Breast epithelium (tissue), 4 donors: ENCODE measurements around the gene FSTL4. TPM values are rescaled to one million over a fixed set of nuclear protein-coding genes. Genes with fewer than 3 reads are reported as not detected.

ENCODE experiments used
- DNase-seq, 2 donors: peaks; one replicate each; pipeline ENCODE4 v3.0.0-alpha.2; 2019; ENCODE audit warnings: low spot score in 2 of 2
- H3K27ac ChIP-seq, 2 donors: fragments of 200-600 bp; sonication (generic) in 1 of 2; one replicate each; pipeline ENCODE4 v1.5.1; 2016 to 2019; ENCODE audit warnings: mild to moderate bottlenecking in 1 of 2
- H3K27me3 ChIP-seq, 2 donors: fragments of 200-600 bp; sonication (generic) in 1 of 2; one replicate each; pipeline versions ENCODE4 v1.5.1 to v1.6.0; 2017 to 2019; ENCODE audit warnings: control low read depth in 1 of 2, mild to moderate bottlenecking in 1 of 2
- H3K36me3 ChIP-seq: fragments of 200-600 bp; one replicate; pipeline ENCODE4 v1.5.1; 2019
- H3K4me1 ChIP-seq, 2 donors: fragments of 200-600 bp; sonication (generic); one replicate each; pipeline ENCODE4 v1.5.1; 2016 to 2019; ENCODE audit warnings: control low read depth in 1 of 2
- H3K4me3 ChIP-seq, 3 donors: fragments of 200-600 bp; sonication (generic); 1 replicate in 2 of 3; 2 replicates in 1 of 3; pipeline ENCODE4 v1.5.1; 2016 to 2019; ENCODE audit warnings: mild to moderate bottlenecking in 3 of 3, moderate library complexity in 2 of 3
- H3K9me3 ChIP-seq, 2 donors: fragments of 200-600 bp; sonication (generic) in 1 of 2; one replicate each; pipeline ENCODE4 v1.5.1; 2016 to 2019; ENCODE audit warnings: control low read depth in 1 of 2
- CTCF ChIP-seq, 3 donors: fragments of 450-650 bp; IDR thresholded peaks; one replicate each; pipeline ENCODE4 v1.5.1; 2016 to 2017; ENCODE audit warnings: antibody characterized with exemption in 3 of 3, mild to moderate bottlenecking in 3 of 3, moderate library complexity in 3 of 3
- POLR2A ChIP-seq: fragments of 450-650 bp; IDR thresholded peaks from one replicate; pipeline ENCODE4 v1.6.1; 2016; ENCODE audit warnings: antibody characterized with exemption, mild to moderate bottlenecking, moderate library complexity
- POLR2AphosphoS5 ChIP-seq, 3 donors: sonication (generic); formaldehyde crosslinking; IDR thresholded peaks; one replicate each; pipeline ENCODE4 v1.6.1; 2017; ENCODE audit warnings: antibody characterized with exemption in 3 of 3
- intact Hi-C: fragments of 100-400 bp; cut with DNase I; formaldehyde crosslinking; loops from one replicate; pipeline ENCODE4 v1.15.1; 2023; ENCODE audit warnings: low total_unique reads
- total RNA-seq, 3 donors: library from RNA; depleted of rRNA; stranded (reverse); fragments of >200 nt; gene quantifications; one replicate each; pipeline ENCODE4 v1.1.0, GENCODE V29; 2016

Gene FSTL4
- total RNA-seq, 3 donors from 2014 or later = 0.16 to 0.98 (median 0.88) TPM

GRCh38 chr5:133354323-133355185 lies 257.8 kb downstream of the FSTL4 start:
- H3K4me1 ChIP-seq = no peaks in the 10 kb centered on the region
- H3K27me3 ChIP-seq = no peaks in the 10 kb centered on the region
- no peak overlapping the region for H3K27ac ChIP-seq
- no peak overlapping the region for H3K4me3 ChIP-seq
- DNase-seq = no peak
- H3K36me3 ChIP-seq = no peaks in the 10 kb centered on the region
- H3K9me3 ChIP-seq = no peaks in the 10 kb centered on the region
- no peak for TF ChIP-seq POLR2AphosphoS5 (IDR thresholded peaks at IDR 0.05)
- no peak for TF ChIP-seq CTCF (IDR thresholded peaks at IDR 0.05)
- no peak for TF ChIP-seq POLR2A
- intact Hi-C loops = no loop called here

- Histone ChIP-seq H3K4me3 (no peak overlapping the region), H3K9me3 (no peaks in the 10 kb centered on the region), H3K27me3 (no peaks in the 10 kb centered on the region), H3K36me3 (no peaks in the 10 kb centered on the region), H3K27ac (no peak overlapping the region), H3K4me1 (no peaks in the 10 kb centered on the region)
- no peak for DNase-seq
- intact Hi-C loops = no loop called here
- TF ChIP-seq POLR2A = no peak
- TF ChIP-seq CTCF (IDR thresholded peaks at IDR 0.05) = no peak
- TF ChIP-seq POLR2AphosphoS5 (IDR thresholded peaks at IDR 0.05) = no peak
Observed at GRCh38 chr5:133353741-133354140, 258.6 kb downstream of the FSTL4 start.

DNA sequence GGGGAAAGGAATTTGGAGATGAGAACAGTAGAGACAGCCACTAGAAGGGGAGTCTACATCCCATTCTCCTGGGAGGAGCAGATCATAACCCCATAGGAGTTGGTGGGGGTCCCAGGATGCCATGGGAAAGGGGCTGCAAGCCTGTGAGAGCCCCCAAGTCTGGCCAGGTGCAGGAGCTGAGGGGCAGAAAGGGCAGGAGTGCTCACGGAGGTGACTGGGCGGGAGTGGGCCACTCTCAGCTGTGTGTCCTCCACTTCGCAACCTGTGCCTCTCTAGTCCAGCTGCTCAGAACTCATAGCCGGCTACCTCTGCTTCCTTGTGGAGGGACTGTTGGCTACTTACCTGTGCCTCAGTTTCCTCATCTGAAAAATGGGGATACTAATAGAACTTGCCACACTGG lies 263.9 kb downstream of the FSTL4 start:
- Histone ChIP-seq H3K4me3 (no peak overlapping the region), H3K27me3 (no peaks in the 10 kb centered on the region), H3K9me3 (no peaks in the 10 kb centered on the region), H3K27ac (no peak overlapping the region), H3K36me3 (no peaks in the 10 kb centered on the region), H3K4me1 (no peaks in the 10 kb centered on the region)
- intact Hi-C loops = loop anchor here (1.0 kb wide), 1 partner anchor 36 kb away; no protein-coding TSS in a partner anchor
- TF ChIP-seq POLR2AphosphoS5 (IDR thresholded peaks at IDR 0.05) (no peak), CTCF (IDR thresholded peaks at IDR 0.05) (no peak), POLR2A (no peak)
- DNase-seq = no peak

DNA sequence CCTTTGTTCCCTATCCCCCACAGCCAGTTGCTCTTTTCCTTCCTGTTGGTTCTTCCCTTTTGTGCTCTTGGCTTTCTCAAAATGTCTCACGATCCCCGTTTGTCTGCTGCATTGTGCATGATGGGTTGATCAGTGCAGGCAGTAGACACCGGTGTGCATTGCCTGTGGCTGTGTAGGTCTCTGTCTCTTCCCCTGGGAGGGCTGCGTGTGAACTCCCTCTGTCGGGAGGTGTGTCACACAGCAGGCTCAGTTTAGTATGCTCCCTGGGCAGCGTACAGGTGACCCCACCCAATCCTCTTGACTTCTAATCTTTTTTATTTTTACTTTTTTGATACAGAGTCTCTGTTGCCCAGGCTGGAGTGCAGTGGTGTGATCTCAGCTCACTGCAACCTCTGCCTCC lies 265.3 kb downstream of the FSTL4 start:
- no peak overlapping the region for H3K4me3 ChIP-seq
- no peaks in the 10 kb centered on the region for H3K36me3 ChIP-seq
- no peaks in the 10 kb centered on the region for H3K4me1 ChIP-seq
- no peaks in the 10 kb centered on the region for H3K9me3 ChIP-seq
- no peaks in the 10 kb centered on the region for H3K27me3 ChIP-seq
- TF ChIP-seq CTCF (IDR thresholded peaks at IDR 0.05) (no peak), POLR2AphosphoS5 (IDR thresholded peaks at IDR 0.05) (no peak), POLR2A (no peak)
- DNase-seq = no peak
- no peak overlapping the region for H3K27ac ChIP-seq
- intact Hi-C loops = no loop called here

- DNase-seq = no peak
- Histone ChIP-seq H3K9me3 (no peaks in the 10 kb centered on the region), H3K27me3 (no peaks in the 10 kb centered on the region), H3K4me3 (no peak overlapping the region), H3K27ac (no peak overlapping the region), H3K36me3 (no peaks in the 10 kb centered on the region), H3K4me1 (no peaks in the 10 kb centered on the region)
- TF ChIP-seq POLR2A = no peak
- no peak for TF ChIP-seq POLR2AphosphoS5 (IDR thresholded peaks at IDR 0.05)
- no peak for TF ChIP-seq CTCF (IDR thresholded peaks at IDR 0.05)
- intact Hi-C loops = loop anchor here (5.0 kb wide), 1 partner anchor 793 kb away; no protein-coding TSS in a partner anchor
Observed at GRCh38 chr5:133344266-133344665, 268.1 kb downstream of the FSTL4 start.
